Cardiac fibroblast (primary cell): ENCODE results near the gene CTNNBIP1.
"Not testable (repeated sequence)": the region's sequence is repeated elsewhere in the genome, so short reads cannot be mapped to it uniquely, and the experiment has no call there.

Source experiments
- DNase-seq, 2 donors: peaks; one replicate each; pipeline versions ENCODE4 v3.0.0 to v3.0.0-alpha.2; 2010; ENCODE audit warnings: low read depth in 2 of 2
- H3K4me3 ChIP-seq, 2 donors: replicated peaks in 1 of 2; 1 replicate in 1 of 2; 2 replicates in 1 of 2; pipeline ENCODE4 v1.5.1; 2011; ENCODE audit warnings: low read depth in 2 of 2, low read length in 2 of 2, mild to moderate bottlenecking in 2 of 2, moderate library complexity in 1 of 2
- TF ChIP-seq, protein P1 (sequence below): IDR thresholded peaks from one replicate; pipeline ENCODE4 v1.5.1; 2011; ENCODE audit warnings: low read depth, mild to moderate bottlenecking, low read length, inconsistent platforms

Gene CTNNBIP1

DNA sequence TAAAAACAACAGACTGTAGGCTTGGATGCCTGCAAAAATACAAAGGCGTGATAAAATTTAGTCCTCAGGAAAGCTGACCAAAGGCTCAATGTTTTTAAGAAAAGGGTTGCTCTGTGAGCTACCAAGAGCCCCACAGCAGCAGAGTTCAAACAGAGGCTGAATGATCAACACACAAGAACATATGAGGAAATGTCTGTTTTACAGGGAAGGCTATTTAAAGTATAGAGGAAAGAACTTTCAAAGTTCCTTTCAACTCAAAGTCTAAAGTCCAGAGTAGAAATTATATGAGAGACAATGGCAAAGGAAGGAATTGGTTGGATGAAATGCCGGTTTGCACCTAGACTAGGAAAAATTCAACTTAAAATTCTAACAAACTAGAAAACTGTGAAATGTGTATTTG, 94.9 kb downstream of the CTNNBIP1 start:
- no peak overlapping the region for H3K4me3 ChIP-seq
- no peak for DNase-seq
- TF ChIP-seq, protein P1, sequence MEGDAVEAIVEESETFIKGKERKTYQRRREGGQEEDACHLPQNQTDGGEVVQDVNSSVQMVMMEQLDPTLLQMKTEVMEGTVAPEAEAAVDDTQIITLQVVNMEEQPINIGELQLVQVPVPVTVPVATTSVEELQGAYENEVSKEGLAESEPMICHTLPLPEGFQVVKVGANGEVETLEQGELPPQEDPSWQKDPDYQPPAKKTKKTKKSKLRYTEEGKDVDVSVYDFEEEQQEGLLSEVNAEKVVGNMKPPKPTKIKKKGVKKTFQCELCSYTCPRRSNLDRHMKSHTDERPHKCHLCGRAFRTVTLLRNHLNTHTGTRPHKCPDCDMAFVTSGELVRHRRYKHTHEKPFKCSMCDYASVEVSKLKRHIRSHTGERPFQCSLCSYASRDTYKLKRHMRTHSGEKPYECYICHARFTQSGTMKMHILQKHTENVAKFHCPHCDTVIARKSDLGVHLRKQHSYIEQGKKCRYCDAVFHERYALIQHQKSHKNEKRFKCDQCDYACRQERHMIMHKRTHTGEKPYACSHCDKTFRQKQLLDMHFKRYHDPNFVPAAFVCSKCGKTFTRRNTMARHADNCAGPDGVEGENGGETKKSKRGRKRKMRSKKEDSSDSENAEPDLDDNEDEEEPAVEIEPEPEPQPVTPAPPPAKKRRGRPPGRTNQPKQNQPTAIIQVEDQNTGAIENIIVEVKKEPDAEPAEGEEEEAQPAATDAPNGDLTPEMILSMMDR: no peak

DNA sequence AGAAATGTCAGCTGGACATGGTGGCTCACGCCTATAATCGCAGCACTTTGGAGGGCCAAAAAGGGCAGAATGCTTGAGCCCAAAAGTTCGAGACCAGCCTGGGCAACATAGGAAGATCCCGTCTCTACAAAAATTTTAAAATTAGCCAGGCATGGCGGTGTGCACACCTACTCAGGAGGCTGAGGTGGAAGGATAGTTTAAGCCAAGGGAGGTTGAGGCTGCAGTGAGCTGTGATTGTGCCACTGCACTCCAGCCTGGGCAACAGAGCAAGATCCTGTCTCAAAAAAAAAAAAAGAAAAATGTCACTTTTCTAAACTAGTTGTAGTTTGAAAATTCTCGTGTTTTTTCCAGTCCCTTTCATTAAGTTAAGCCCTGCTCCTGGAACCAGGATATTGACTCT, 95.5 kb downstream of the CTNNBIP1 start:
- DNase-seq: no peak
- TF ChIP-seq, protein P1: no peak
- H3K4me3 ChIP-seq: no peak overlapping the region

DNA sequence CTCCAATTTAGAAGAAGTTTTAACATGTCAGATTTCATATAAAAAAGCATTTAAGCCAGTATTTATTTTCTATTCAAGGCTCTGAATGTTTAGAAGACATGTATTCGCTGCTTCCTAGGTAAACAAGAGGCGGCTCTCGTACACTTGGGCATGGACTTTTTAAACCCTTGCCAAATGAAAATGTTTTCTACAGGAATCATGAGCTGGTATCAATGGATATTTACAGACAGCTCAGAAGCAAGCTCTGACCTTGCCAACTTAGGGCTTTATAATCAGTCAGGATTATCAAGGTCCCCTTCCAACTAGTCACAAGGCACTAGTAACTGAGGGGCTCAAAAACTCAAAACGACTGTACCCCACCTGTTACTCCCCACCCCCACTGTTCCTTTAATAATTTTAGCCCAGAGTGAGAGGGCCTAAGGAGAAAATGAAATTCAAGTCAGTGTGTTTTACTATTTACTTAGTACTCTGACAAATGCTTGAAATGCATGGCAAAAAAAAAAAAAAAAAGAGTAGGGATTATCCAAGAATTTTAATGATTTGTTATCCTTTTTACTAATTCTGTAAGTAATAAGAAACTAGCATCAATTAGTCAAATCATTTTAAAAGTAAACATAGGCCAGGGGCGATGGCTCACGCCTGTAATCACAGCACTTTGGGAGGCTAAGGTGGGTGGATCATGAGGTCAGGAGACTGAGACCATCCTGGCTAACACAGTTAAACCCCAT, 98.7 kb downstream of the CTNNBIP1 start:
- TF ChIP-seq, protein P1: no peak
- no peak overlapping the region for H3K4me3 ChIP-seq

DNA sequence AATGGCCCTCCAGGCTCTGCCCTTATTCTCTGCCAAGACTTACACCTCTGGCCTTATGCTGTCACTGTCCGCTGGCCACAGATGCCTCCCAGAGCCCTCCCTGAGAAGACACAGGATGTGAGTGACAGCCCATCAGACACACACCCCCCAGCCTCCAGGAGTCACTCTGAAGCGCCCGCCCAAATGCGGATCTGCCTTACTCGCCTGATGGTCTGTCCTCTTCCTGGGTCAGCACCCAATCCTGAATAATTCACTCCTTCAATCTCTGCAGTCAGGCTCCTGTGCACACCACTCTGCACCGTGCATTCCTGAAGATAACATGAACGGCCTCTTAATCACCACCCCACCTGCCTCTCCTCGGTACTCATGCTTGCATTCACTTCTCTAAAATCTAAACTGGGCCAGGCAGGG, 101.0 kb downstream of the CTNNBIP1 start:
- H3K4me3 ChIP-seq: no peak overlapping the region
- TF ChIP-seq, protein P1: no peak
- DNase-seq: no peak

More for the DNA sequence above, 98.7 kb downstream of the CTNNBIP1 start:
- no peak for DNase-seq

DNA sequence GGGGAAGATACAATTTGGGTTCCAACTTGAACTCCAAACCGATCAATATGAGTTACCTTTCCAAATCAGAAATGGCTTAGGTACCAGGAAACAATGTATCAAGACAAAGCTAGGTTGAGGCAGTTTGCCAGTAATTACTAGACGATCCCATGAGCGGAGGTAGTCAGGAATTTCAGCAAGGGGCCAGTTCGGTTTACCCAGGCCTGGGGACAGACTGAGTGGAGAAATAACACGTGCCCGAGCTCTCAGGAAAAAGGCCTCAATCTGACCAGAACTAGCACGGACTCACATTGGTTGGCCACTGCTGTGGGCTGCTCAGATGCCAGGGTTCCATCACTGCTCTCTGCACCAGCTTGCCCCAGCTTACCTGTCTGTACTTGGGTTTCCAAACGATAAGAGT, 101.6 kb downstream of the CTNNBIP1 start:
- DNase-seq: no peak
- TF ChIP-seq, protein P1: no peak
- H3K4me3 ChIP-seq: no peak overlapping the region

DNA sequence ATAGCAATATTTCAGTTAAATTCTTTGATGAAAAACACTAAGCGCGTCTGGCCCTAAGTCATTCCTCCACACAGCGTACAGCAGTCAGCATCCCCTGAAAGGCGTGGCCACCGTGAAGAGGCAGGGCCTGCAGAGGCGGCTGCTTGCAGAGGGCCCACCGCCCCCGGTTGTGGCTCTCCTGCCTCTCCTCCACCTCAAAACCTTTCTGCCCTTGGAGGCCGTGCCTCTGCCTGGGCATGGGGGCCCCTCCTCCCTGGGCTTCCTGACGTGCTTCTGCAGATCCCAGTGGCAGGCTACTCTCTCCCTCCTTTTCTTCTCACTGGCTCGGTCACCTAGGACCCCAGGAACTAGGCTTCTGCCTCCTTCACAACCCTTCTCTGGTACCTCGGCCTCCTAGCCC, 102.5 kb downstream of the CTNNBIP1 start:
- TF ChIP-seq, protein P1: no peak
- no peak for DNase-seq
- no peak overlapping the region for H3K4me3 ChIP-seq

DNA sequence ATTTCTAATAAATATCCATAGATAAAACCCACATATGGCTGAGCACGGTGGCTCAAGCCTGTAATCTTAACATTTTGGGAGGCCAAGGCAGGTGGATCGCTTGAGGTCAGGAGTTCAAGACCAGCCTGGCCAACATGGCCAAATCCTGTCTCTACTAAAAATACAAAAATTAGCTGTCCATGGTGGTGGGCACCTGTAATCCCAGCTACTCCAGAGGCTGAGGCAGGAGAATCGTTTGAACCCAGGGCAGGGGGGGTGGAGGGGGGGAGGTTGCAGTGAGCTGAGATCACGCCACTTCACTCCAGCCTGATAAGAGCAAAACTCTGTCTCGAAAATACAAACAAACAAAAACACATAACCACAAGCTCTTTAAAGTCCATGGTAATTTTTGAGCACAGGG, 104.1 kb downstream of the CTNNBIP1 start:
- not testable (repeated sequence) for H3K4me3 ChIP-seq, DNase-seq
